Right cardiac atrium (tissue), 5 donors: ENCODE measurements around the gene RFPL3. TPM values are rescaled to one million over a fixed set of nuclear protein-coding genes. Genes with fewer than 3 reads are reported as not detected.
"Not testable (repeated sequence)": the region's sequence is repeated elsewhere in the genome, so short reads cannot be mapped to it uniquely, and the experiment has no call there.

ENCODE experiments used
- ATAC-seq, 2 donors: fragments of 200-7000 bp; cut with Tn5 transposase; one replicate each; pipeline versions ENCODE4 v1.8.0 to v1.9.1; 2020; ENCODE audit warnings: moderate library complexity in 2 of 2, mild to moderate bottlenecking in 1 of 2
- DNase-seq, 3 donors: peaks; one replicate each; pipeline ENCODE4 v3.0.0-alpha.2; 2020
- H3K27ac ChIP-seq: one replicate; pipeline ENCODE4 v1.5.1; 2013; ENCODE audit warnings: mild to moderate bottlenecking, low read length, control low read depth, moderate library complexity
- H3K27me3 ChIP-seq: one replicate; pipeline ENCODE4 v1.6.1; 2013; ENCODE audit not compliant: control insufficient read depth, insufficient read depth
- H3K4me1 ChIP-seq: one replicate; pipeline ENCODE4 v1.6.1; 2013; ENCODE audit warnings: low read length; ENCODE audit not compliant: control insufficient read depth, insufficient read depth
- H3K4me3 ChIP-seq: one replicate; pipeline ENCODE4 v1.5.1; 2013; ENCODE audit warnings: low read length, control low read depth
- H3K9me3 ChIP-seq: one replicate; pipeline ENCODE4 v1.6.1; 2013; ENCODE audit warnings: low read length; ENCODE audit not compliant: control insufficient read depth
- WGBS: extraction: QIAGEN DNeasy Blood & Tissue Kit; methylation state at CpG from one replicate; pipeline ENCODE4 v1.1.7; 2013; 5-methylcytosine and 5-hydroxymethylcytosine counted together
- intact Hi-C, 4 donors: fragments of 100-400 bp; cut with DNase I; formaldehyde crosslinking; loops; one replicate each; pipeline versions ENCODE4 v1.11.0 to v1.14.0; 2022 to 2023
- polyA plus RNA-seq: library from polyadenylated mRNA; stranded (reverse); fragments of 200-250 nt; gene quantifications from one replicate; pipeline ENCODE4 v1.2.3, GENCODE V29; 2013
- total RNA-seq, 4 donors: library from RNA; stranded (reverse); fragmentation: NEBNext Ultra II Directional; extraction: Animal tissue kit (Norgen Biotek cat#: 25700); gene quantifications; one replicate each; pipeline ENCODE4 v1.2.1, GENCODE V29; 2021
- donor health status: healthy with polysubstance abuse.
- donor health status: DM: no; HTN: yes; CAD: no.
- donor health status: DM: no; HTN: no; CAD: no.
- donor health status: DM: no; HTN: yes; CAD: no; lungs with severe emphysema.
- donor health status: DM: yes; HTN: yes; CAD: no.

RFPL3 gene
- total and polyA plus RNA-seq, 5 donors = not detected

GRCh38 chr22:32339190-32340012 lies 18.3 kb upstream of the RFPL3 start:
- H3K4me1 ChIP-seq = no peaks in the 10 kb centered on the region
- ATAC-seq (no peak), DNase-seq (no peak)
- H3K27me3 ChIP-seq = no peaks in the 10 kb centered on the region
- intact Hi-C loops = no loop called here
- H3K4me3 ChIP-seq = no peak overlapping the region
- H3K9me3 ChIP-seq = no peaks in the 10 kb centered on the region
- WGBS = 86% methylated on average over 23 of the region's 23 CpGs
- no peak overlapping the region for H3K27ac ChIP-seq

GRCh38 chr22:32340411-32340810 lies 17.3 kb upstream of the RFPL3 start:
- Histone ChIP-seq H3K4me3 (no peak overlapping the region), H3K27me3 (no peaks in the 10 kb centered on the region), H3K9me3 (no peaks in the 10 kb centered on the region), H3K4me1 (no peaks in the 10 kb centered on the region), H3K27ac (no peak overlapping the region)
- intact Hi-C loops = no loop called here
- no peak for ATAC-seq
- 77% methylated on average over 11 of the region's 11 CpGs for WGBS
- DNase-seq = no peak

GRCh38 chr22:32341122-32341740 lies 16.4 kb upstream of the RFPL3 start:
- Histone ChIP-seq H3K4me1 (no peaks in the 10 kb centered on the region), H3K27ac (no peak overlapping the region), H3K4me3 (no peak overlapping the region), H3K27me3 (no peaks in the 10 kb centered on the region), H3K9me3 (no peaks in the 10 kb centered on the region)
- 81% methylated on average over 13 of the region's 13 CpGs for WGBS
- intact Hi-C loops = no loop called here
- DNase-seq (no peak), ATAC-seq (no peak)

- intact Hi-C loops = no loop called here
- H3K4me3 ChIP-seq = no peak overlapping the region
- H3K9me3 ChIP-seq = no peaks in the 10 kb centered on the region
- DNase-seq = no peak
- WGBS = 79% methylated on average over 2 of the region's 2 CpGs
- no peak for ATAC-seq
- no peaks in the 10 kb centered on the region for H3K4me1 ChIP-seq
- no peak overlapping the region for H3K27ac ChIP-seq
- H3K27me3 ChIP-seq = no peaks in the 10 kb centered on the region
Observed at GRCh38 chr22:32342977-32343376, 14.7 kb upstream of the RFPL3 start.

GRCh38 chr22:32343941-32344340 lies 13.7 kb upstream of the RFPL3 start:
- no peaks in the 10 kb centered on the region for H3K27me3 ChIP-seq
- no peak overlapping the region for H3K27ac ChIP-seq
- no peaks in the 10 kb centered on the region for H3K9me3 ChIP-seq
- intact Hi-C loops = no loop called here
- no peak for ATAC-seq
- no peak overlapping the region for H3K4me3 ChIP-seq
- DNase-seq = no peak
- no peaks in the 10 kb centered on the region for H3K4me1 ChIP-seq
- 63% methylated on average over 5 of the region's 5 CpGs for WGBS

GRCh38 chr22:32348031-32348611 lies 9.5 kb upstream of the RFPL3 start:
- DNase-seq = no peak
- H3K27ac ChIP-seq = no peak overlapping the region
- H3K4me3 ChIP-seq = no peak overlapping the region
- WGBS = 72% methylated on average over 6 of the region's 6 CpGs
- no peaks in the 10 kb centered on the region for H3K27me3 ChIP-seq
- no peaks in the 10 kb centered on the region for H3K9me3 ChIP-seq
- intact Hi-C loops = no loop called here
- ATAC-seq = no peak
- no peaks in the 10 kb centered on the region for H3K4me1 ChIP-seq

GRCh38 chr22:32351875-32352274 lies 5.8 kb upstream of the RFPL3 start:
- WGBS = 84% methylated on average over 1 of the region's 1 CpG
- H3K9me3 ChIP-seq, DNase-seq, H3K27ac ChIP-seq, ATAC-seq, H3K27me3 ChIP-seq, H3K4me1 ChIP-seq, intact Hi-C loops, H3K4me3 ChIP-seq: not testable (repeated sequence)

GRCh38 chr22:32352681-32353080 lies 5.0 kb upstream of the RFPL3 start:
- WGBS = 91% methylated on average over 14 of the region's 14 CpGs
- H3K4me3 ChIP-seq = no peak overlapping the region
- intact Hi-C loops = no loop called here
- no peak overlapping the region for H3K27ac ChIP-seq
- H3K27me3 ChIP-seq = no peaks in the 10 kb centered on the region
- H3K9me3 ChIP-seq = no peaks in the 10 kb centered on the region
- no peaks in the 10 kb centered on the region for H3K4me1 ChIP-seq
- no peak for DNase-seq
- no peak for ATAC-seq

- intact Hi-C loops = no loop called here
- ATAC-seq = peak in 1 of 2 donors; percentile 20
- 87% methylated on average over 28 of the region's 28 CpGs for WGBS
Observed at GRCh38 chr22:32353292-32353691, 4.4 kb upstream of the RFPL3 start.

GRCh38 chr22:32353840-32354239 lies 3.8 kb upstream of the RFPL3 start:
- H3K4me1 ChIP-seq = no peaks in the 10 kb centered on the region
- H3K27me3 ChIP-seq = no peaks in the 10 kb centered on the region
- H3K4me3 ChIP-seq = no peak overlapping the region
- DNase-seq (no peak), ATAC-seq (peak in 1 of 2 donors; percentile 31)
- 88% methylated on average over 19 of the region's 19 CpGs for WGBS
- intact Hi-C loops = no loop called here
- no peaks in the 10 kb centered on the region for H3K9me3 ChIP-seq
- no peak overlapping the region for H3K27ac ChIP-seq

More at GRCh38 chr22:32353292-32353691, 4.4 kb upstream of the RFPL3 start:
- no peak for DNase-seq
- H3K4me1 ChIP-seq = no peaks in the 10 kb centered on the region
- no peaks in the 10 kb centered on the region for H3K9me3 ChIP-seq
- H3K27ac ChIP-seq = no peak overlapping the region
- no peak overlapping the region for H3K4me3 ChIP-seq
- no peaks in the 10 kb centered on the region for H3K27me3 ChIP-seq
